Muscle layer of duodenum (tissue), 2 donors: ENCODE measurements around the gene FBN1.

Source experiments
- H3K27ac ChIP-seq: one replicate; pipeline ENCODE4 v1.7.0; 2013; ENCODE audit warnings: mild to moderate bottlenecking, low read length
- H3K27me3 ChIP-seq: one replicate; pipeline ENCODE4 v1.7.0; 2013; ENCODE audit warnings: low read depth, mild to moderate bottlenecking, control low read depth, low read length
- H3K36me3 ChIP-seq, 2 donors: one replicate each; pipeline ENCODE4 v1.7.0; 2013; ENCODE audit warnings: low read length in 2 of 2, control low read depth in 1 of 2, mild to moderate bottlenecking in 1 of 2; ENCODE audit not compliant: insufficient read depth in 2 of 2, control insufficient read depth in 1 of 2
- H3K4me1 ChIP-seq, 2 donors: one replicate each; pipeline ENCODE4 v1.7.0; 2013; ENCODE audit warnings: low read length in 2 of 2, mild to moderate bottlenecking in 2 of 2, control low read depth in 1 of 2, moderate library complexity in 1 of 2; ENCODE audit not compliant: insufficient read depth in 2 of 2, control insufficient read depth in 1 of 2
- H3K4me3 ChIP-seq, 2 donors: one replicate each; pipeline ENCODE4 v1.7.0; 2013; ENCODE audit warnings: low read length in 2 of 2, low read depth in 1 of 2, mild to moderate bottlenecking in 1 of 2
- H3K9me3 ChIP-seq, 2 donors: one replicate each; pipeline ENCODE4 v1.7.0; 2013; ENCODE audit warnings: low read length in 2 of 2, control low read depth in 1 of 2, mild to moderate bottlenecking in 1 of 2; ENCODE audit not compliant: control insufficient read depth in 1 of 2
- donor health status: healthy.

FBN1 gene

DNA sequence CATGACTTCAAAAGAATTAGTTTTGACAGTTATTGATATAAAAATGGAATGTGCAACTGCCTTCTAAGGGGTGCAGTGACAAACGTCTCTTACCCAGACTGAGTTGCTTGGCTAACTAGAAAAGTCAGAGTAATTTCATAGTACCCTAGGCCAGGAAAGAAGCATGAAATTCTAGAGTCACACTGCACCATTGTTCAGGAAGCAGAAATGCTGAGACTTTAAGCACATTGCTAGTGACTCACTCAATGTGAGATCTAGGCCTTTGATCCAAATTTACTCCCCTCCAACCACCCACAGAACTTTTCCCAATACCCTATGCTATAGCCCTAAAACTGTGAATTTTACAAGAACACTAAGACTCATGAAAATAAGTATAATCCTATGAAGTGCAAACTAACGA, 203.5 kb downstream of the FBN1 start:
- Histone ChIP-seq H3K4me1 (peaks cover 0 to 5% of the 10 kb centered on the region in 2 donors), H3K36me3 (peaks cover 9 to 37% of the 10 kb centered on the region in 2 donors), H3K4me3 (no peak overlapping the region), H3K9me3 (no peaks in the 10 kb centered on the region), H3K27me3 (no peaks in the 10 kb centered on the region), H3K27ac (no peak overlapping the region)

DNA sequence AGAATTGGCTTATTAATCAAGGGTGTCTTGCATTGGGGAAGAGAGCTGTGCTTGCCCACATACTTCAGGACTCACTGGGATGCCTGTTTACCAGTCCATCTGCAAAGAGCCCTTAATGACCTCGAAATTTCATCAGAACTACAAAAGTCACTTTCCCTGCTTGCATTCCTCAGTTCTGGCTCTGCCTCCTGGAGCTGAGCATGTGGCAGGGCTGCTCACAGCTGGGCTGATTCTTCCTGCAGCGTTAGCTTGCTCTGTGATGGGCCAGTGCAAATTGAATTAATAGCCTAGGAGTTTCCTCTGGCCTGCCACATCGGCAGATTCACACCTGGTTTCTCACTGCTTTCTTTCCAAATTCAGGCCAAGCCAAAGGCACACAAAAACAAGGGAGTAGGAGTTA, 205.4 kb downstream of the FBN1 start:
- Histone ChIP-seq H3K36me3 (peaks cover 9 to 50% of the 10 kb centered on the region in 2 donors), H3K9me3 (no peaks in the 10 kb centered on the region), H3K27me3 (no peaks in the 10 kb centered on the region), H3K4me1 (peaks cover 0 to 5% of the 10 kb centered on the region in 2 donors), H3K27ac (no peak overlapping the region), H3K4me3 (no peak overlapping the region)

DNA sequence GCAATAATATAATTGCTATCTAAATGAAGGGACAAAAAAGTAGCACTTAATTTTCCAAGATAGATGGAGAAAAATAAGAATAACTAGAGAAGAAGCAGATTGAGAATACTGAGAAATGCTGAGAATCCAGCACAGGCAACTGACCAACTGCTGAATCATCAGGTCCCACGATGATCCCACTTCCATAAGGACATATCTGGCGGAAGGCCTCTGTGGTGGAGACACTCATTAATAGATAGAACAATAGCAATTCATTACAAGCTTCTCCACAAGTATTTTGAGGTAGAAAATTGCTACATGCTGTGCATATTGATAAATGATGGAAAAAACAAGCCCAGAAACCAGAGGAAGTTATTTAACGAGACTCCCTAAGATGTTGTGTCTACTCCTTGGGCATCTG, 208.3 kb downstream of the FBN1 start:
- Histone ChIP-seq H3K4me1 (peaks cover 0 to 5% of the 10 kb centered on the region in 2 donors), H3K27ac (no peak overlapping the region), H3K36me3 (peaks cover 18 to 59% of the 10 kb centered on the region in 2 donors), H3K27me3 (no peaks in the 10 kb centered on the region), H3K9me3 (no peaks in the 10 kb centered on the region), H3K4me3 (no peak overlapping the region)

DNA sequence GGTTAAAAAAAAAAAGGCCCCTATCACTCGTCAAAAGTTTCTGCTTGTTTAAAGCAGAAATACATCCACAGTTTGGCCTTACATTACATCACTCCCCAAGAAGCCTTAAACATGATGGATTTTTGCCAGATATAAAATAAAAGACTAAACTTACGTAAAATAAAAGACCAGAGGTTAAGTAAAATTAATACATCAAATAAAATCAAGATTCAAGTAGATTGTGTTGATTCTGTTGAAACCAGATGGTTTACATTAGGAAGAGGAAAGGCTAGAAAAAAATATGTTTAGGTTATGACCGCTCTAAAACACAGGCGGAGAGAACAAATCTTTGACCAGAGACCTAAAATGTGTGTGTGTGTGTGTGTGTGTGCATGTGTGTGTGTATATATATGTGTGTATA, 210.2 kb downstream of the FBN1 start:
- H3K4me3 ChIP-seq, result no peak overlapping the region
- no peaks in the 10 kb centered on the region for H3K27me3 ChIP-seq
- H3K27ac ChIP-seq, result no peak overlapping the region
- H3K9me3 ChIP-seq, result no peaks in the 10 kb centered on the region
- peaks cover 0 to 5% of the 10 kb centered on the region in 2 donors for H3K4me1 ChIP-seq
- H3K36me3 ChIP-seq, result peaks cover 18 to 61% of the 10 kb centered on the region in 2 donors

DNA sequence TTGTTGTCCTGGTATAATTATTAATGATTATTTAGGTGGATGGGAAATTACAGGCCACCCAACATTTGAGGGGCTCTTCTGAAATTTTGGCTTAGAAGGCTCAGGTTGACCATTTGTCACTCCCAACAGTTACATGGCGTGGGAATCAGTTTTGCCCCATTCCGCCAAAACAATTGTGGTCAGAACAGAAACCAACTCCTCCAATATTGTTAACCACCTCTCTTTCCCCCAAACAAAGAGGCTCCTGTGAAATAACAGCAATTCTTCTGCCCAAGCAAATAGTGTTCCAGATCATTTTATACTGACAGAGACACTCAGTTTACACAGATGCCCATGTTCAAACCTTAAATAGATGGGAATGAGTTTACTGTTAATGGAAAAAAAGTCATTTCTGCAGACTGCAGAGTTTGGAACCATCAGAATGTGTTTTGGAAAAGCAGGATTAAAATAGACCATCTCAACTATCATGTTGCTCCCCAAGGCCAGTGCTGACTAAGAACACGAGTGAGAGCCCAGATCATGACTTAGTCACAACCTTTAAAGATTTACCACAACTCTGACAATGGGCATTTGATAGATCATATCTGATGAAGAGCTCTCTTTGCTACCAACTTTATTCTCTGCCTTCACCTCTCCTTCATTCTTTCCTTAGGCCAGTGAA, 212.2 kb downstream of the FBN1 start:
- Histone ChIP-seq H3K27me3 (no peaks in the 10 kb centered on the region), H3K4me1 (no peaks in the 10 kb centered on the region), H3K9me3 (no peaks in the 10 kb centered on the region), H3K4me3 (no peak overlapping the region), H3K36me3 (peaks cover 21 to 63% of the 10 kb centered on the region in 2 donors), H3K27ac (no peak overlapping the region)

DNA sequence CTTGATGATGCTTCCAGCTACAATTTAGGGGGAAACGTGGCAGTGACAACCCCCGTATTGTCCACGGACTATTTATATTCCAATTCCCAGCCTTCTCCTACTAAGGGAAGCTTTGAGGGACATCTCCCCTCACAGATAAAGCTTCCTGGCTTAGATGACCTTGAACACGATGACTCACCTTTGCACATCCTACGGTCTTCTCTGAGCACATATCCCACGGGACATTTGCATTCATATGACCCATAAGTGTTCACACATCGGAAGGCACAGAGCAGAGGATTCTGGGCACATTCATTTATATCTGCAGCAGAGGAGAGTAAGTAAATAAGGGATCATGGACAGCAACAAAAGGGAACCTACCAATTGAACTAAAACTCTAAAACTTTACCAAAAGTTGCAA, 212.8 kb downstream of the FBN1 start:
- H3K27ac ChIP-seq, result no peak overlapping the region
- no peak overlapping the region for H3K4me3 ChIP-seq
- peaks cover 27 to 64% of the 10 kb centered on the region in 2 donors for H3K36me3 ChIP-seq

DNA sequence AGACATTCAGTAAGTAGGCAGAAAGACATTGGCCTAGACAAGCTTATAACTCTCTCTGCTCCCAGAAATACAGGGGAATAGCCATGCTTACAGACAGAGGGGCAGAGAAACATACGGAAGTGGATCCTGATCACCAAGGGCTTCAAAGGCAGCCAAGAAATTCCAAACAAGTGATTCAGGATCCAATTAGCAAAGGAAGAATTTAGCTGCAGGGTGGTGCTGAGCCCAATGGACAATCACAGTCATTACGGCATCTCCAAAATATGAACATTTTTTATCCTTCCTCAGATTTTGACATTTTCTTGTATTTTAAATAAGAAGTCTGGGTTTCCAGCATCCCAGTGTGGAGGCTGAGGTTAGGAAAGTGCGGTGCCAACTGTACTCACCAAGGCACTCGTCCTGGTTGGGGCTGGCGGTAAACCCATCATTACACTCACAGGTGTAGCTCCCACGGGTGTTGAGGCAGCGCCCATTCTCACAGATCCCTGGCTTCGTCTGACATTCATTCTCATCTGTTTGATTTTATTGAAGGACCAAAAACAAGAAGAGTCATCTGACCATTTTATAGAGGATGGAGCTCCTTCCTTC, 217.5 kb downstream of the FBN1 start:
- H3K27me3 ChIP-seq, result no peaks in the 10 kb centered on the region
- no peak overlapping the region for H3K4me3 ChIP-seq
- H3K4me1 ChIP-seq, result no peaks in the 10 kb centered on the region
- H3K27ac ChIP-seq, result no peak overlapping the region
- H3K36me3 ChIP-seq, result peaks cover 39 to 61% of the 10 kb centered on the region in 2 donors
- H3K9me3 ChIP-seq, result no peaks in the 10 kb centered on the region

More for the DNA sequence above, 212.8 kb downstream of the FBN1 start:
- Histone ChIP-seq H3K9me3 (no peaks in the 10 kb centered on the region), H3K27me3 (no peaks in the 10 kb centered on the region), H3K4me1 (no peaks in the 10 kb centered on the region)

DNA sequence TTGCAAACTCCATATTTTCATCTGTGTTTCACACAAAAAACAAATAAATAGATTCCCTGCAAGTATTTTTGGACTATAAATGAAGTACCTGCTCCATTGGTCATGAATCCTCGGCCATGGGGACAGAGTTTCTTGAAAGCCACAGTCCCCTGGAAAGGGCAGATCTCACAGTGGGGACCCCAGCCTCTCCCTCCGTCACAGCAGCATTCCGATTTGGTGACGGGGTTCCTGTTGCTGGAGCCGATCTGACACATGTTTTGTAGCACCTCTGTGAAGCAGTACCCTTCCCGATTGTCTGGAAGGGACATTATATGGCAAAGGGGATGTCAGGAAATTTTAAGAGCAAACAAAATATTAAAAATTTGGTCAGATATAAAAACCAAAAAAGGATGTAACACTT, 218.0 kb downstream of the FBN1 start:
- Histone ChIP-seq H3K4me3 (no peak overlapping the region), H3K4me1 (no peaks in the 10 kb centered on the region), H3K36me3 (peaks cover 35 to 57% of the 10 kb centered on the region in 2 donors), H3K27me3 (no peaks in the 10 kb centered on the region), H3K27ac (no peak overlapping the region), H3K9me3 (no peaks in the 10 kb centered on the region)

DNA sequence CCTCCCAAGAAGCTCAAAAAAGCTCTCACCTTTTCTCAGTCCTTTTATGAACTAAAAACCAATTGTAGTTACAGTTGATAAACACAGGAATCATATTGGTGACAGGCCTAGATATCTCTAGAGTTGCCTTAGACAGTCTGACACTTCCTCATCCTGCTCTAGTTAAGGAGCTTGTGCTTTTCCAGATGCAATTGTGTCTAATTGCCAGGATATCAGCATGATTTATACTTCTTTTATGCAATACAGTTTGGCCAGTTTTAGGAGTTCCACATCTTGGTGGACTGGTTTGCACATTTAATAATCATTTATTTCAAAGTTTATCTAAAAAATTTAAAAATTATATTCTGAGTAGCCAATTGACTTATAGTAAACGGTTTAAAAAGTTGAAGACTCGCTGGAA, 218.6 kb downstream of the FBN1 start:
- H3K4me3 ChIP-seq, result no peak overlapping the region

DNA sequence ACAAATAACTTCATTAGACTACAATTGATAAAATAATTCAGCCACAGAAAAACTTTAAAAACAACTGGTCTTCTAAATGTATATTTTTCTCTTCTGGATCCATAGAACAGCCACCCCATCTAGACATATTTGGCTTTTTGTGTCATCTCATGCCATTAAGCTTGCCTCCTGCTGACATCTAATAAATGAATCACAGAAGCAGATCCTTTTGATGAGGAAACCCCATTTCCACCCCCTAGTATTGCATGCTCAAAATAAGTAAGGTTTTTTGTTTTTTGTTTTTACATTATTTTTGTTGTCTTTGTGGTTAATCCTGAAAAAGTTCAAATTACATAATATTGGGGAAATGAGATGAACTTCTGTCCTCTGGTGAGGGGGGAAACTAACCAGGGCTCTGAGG, 219.5 kb downstream of the FBN1 start:
- no peak overlapping the region for H3K27ac ChIP-seq
- H3K9me3 ChIP-seq, result no peaks in the 10 kb centered on the region
- no peak overlapping the region for H3K4me3 ChIP-seq
- no peaks in the 10 kb centered on the region for H3K27me3 ChIP-seq
- no peaks in the 10 kb centered on the region for H3K4me1 ChIP-seq
- peaks cover 39 to 63% of the 10 kb centered on the region in 2 donors for H3K36me3 ChIP-seq

More for the DNA sequence above, 218.6 kb downstream of the FBN1 start:
- Histone ChIP-seq H3K4me1 (no peaks in the 10 kb centered on the region), H3K9me3 (no peaks in the 10 kb centered on the region), H3K36me3 (peaks cover 33 to 54% of the 10 kb centered on the region in 2 donors), H3K27me3 (no peaks in the 10 kb centered on the region), H3K27ac (no peak overlapping the region)

DNA sequence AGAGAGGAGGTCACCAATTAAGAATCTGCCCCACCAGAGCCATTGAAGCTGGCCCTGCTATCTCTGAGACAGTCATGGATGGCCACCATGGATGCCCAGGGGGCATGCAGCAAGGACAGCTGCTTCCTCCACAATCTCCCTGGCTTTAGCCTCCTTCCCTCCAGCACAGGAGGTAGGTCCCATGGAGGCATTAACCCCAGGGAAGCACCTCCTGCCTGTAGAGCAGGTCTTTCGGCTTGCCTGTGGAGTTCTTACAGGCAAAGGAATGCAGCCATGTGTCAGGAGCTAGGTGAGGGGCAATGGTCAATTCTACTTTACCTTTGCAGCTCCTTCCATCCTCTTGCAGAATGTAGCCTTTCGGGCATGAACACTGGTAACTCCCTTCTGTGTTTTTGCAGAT, 220.5 kb downstream of the FBN1 start:
- H3K9me3 ChIP-seq, result no peaks in the 10 kb centered on the region
- no peak overlapping the region for H3K4me3 ChIP-seq
- no peaks in the 10 kb centered on the region for H3K27me3 ChIP-seq
- no peak overlapping the region for H3K27ac ChIP-seq
- peaks cover 32 to 65% of the 10 kb centered on the region in 2 donors for H3K36me3 ChIP-seq
- H3K4me1 ChIP-seq, result no peaks in the 10 kb centered on the region
